Keratinocyte (primary cell): Measurements from ENCODE around the gene TPI1. TPM values are rescaled to one million over a fixed set of nuclear protein-coding genes. Genes with fewer than 3 reads are reported as not detected.

ENCODE experiments used
- DNase-seq: peaks from one replicate; pipeline ENCODE4 v3.0.0-alpha.2; 2011; ENCODE audit warnings: low read depth, missing footprints, low spot score
- FAIRE-seq: peaks from 2 replicates; lab custom pipeline; 2011; peaks lifted over from hg19 to GRCh38; lab: Jason Lieb, UNC
- H2AFZ ChIP-seq: 2 replicates; pipeline ENCODE4 v1.6.0; 2012; ENCODE audit warnings: low read length, control low read depth, inconsistent platforms; ENCODE audit not compliant: control insufficient read depth
- H3K27ac ChIP-seq: 2 replicates; pipeline ENCODE4 v1.5.1; 2011; ENCODE audit warnings: low read length; ENCODE audit not compliant: control insufficient read depth, insufficient read depth
- H3K27me3 ChIP-seq: 3 replicates; pipeline ENCODE4 v1.6.0; 2011; ENCODE audit warnings: low read length; ENCODE audit not compliant: control insufficient read depth, insufficient read depth; ENCODE audit errors: extremely low read depth
- H3K36me3 ChIP-seq, 2 experiments: 2 replicates in 1 of 2; 3 replicates in 1 of 2; pipeline ENCODE4 v1.5.1; 2011; ENCODE audit warnings: low read length in 2 of 2, mild to moderate bottlenecking in 1 of 2; ENCODE audit not compliant: control insufficient read depth in 2 of 2, insufficient read depth in 2 of 2; ENCODE audit errors: extremely low read depth in 1 of 2
- H3K4me1 ChIP-seq: 3 replicates; pipeline ENCODE4 v1.5.1; 2011; ENCODE audit warnings: low read length; ENCODE audit not compliant: control insufficient read depth, insufficient read depth; ENCODE audit errors: extremely low read depth
- H3K4me2 ChIP-seq: 3 replicates; pipeline ENCODE4 v1.6.0; 2011; ENCODE audit warnings: low read depth, low read length; ENCODE audit not compliant: control insufficient read depth, insufficient read depth; ENCODE audit errors: extremely low read depth
- H3K4me3 ChIP-seq, 3 experiments: fragments of 200-600 bp in 1 of 3; sonication (generic) in 1 of 3; 2 replicates in 2 of 3; 3 replicates in 1 of 3; pipeline ENCODE4 v1.5.1; 2011 to 2016; ENCODE audit warnings: low read length in 3 of 3, mild to moderate bottlenecking in 3 of 3, control low read depth in 2 of 3, inconsistent platforms in 1 of 3, low read depth in 1 of 3, mixed read lengths in 1 of 3, mixed run types in 1 of 3, moderate library complexity in 1 of 3; ENCODE audit not compliant: control insufficient read depth in 2 of 3, insufficient read depth in 2 of 3; ENCODE audit errors: extremely low read depth in 1 of 3
- H3K79me2 ChIP-seq: 2 replicates; pipeline ENCODE4 v1.6.0; 2012; ENCODE audit warnings: low read length; ENCODE audit not compliant: control insufficient read depth, insufficient read depth
- H3K9ac ChIP-seq: 3 replicates; pipeline ENCODE4 v1.6.0; 2011; ENCODE audit warnings: low read length; ENCODE audit not compliant: control insufficient read depth, insufficient read depth; ENCODE audit errors: extremely low read depth
- H3K9me1 ChIP-seq: 3 replicates; pipeline ENCODE4 v1.6.0; 2011; ENCODE audit warnings: low read length; ENCODE audit not compliant: control insufficient read depth, insufficient read depth; ENCODE audit errors: extremely low read depth
- H3K9me3 ChIP-seq: 2 replicates; pipeline ENCODE4 v1.5.1; 2012; ENCODE audit warnings: low read depth, low read length; ENCODE audit not compliant: control insufficient read depth
- H4K20me1 ChIP-seq: 3 replicates; pipeline ENCODE4 v1.6.0; 2011; ENCODE audit warnings: low read length; ENCODE audit not compliant: control insufficient read depth, insufficient read depth; ENCODE audit errors: extremely low read depth
- EZH2 ChIP-seq: IDR thresholded peaks from one replicate; pipeline ENCODE4 v1.6.1; 2012; ENCODE audit warnings: inconsistent platforms, mild to moderate bottlenecking, low read length, moderate library complexity
- dilution Hi-C: fragments of 300-500 bp; cut with MboI; formaldehyde crosslinking; loops from one replicate; pipeline ENCODE4 v1.7.0; 2020; ENCODE audit warnings: low sequenced_read_pairs; ENCODE audit not compliant: extremely low pct_ligation_motif_present
- polyA plus RNA-seq, 5 experiments: library from polyadenylated mRNA; depleted of rRNA in 3 of 5; stranded (reverse) in 3 of 5; stranded (forward) in 1 of 5; unstranded in 1 of 5; fragments of >200 nt; gene quantifications; 1 replicate in 1 of 5; 2 replicates in 3 of 5; 3 replicates in 1 of 5; pipeline versions ENCODE4 v1.2.1 to v1.2.3, GENCODE V29; 2011 to 2012; ENCODE audit warnings: missing spikeins in 2 of 5, low read depth in 1 of 5, low replicate concordance in 1 of 5
- TF ChIP-seq, protein P1 (sequence below), 3 experiments: IDR thresholded peaks in 1 of 3; conservative IDR thresholded peaks in 1 of 3; optimal IDR thresholded peaks in 1 of 3; 2 replicates in 2 of 3; 3 replicates in 1 of 3; pipeline versions ENCODE3 to v1.5.1; 2011; ENCODE audit warnings: low read length in 3 of 3, mild to moderate bottlenecking in 3 of 3, moderate library complexity in 2 of 3, control low read depth in 1 of 3, inconsistent platforms in 1 of 3; ENCODE audit not compliant: insufficient read depth in 2 of 3; ENCODE audit errors: extremely low read depth in 1 of 3

The TPI1 gene
- polyA plus RNA-seq, 1 donor (not counting 4 experiments of a cell fraction or from before 2014, with no cell fraction given): 1,551 TPM

DNA sequence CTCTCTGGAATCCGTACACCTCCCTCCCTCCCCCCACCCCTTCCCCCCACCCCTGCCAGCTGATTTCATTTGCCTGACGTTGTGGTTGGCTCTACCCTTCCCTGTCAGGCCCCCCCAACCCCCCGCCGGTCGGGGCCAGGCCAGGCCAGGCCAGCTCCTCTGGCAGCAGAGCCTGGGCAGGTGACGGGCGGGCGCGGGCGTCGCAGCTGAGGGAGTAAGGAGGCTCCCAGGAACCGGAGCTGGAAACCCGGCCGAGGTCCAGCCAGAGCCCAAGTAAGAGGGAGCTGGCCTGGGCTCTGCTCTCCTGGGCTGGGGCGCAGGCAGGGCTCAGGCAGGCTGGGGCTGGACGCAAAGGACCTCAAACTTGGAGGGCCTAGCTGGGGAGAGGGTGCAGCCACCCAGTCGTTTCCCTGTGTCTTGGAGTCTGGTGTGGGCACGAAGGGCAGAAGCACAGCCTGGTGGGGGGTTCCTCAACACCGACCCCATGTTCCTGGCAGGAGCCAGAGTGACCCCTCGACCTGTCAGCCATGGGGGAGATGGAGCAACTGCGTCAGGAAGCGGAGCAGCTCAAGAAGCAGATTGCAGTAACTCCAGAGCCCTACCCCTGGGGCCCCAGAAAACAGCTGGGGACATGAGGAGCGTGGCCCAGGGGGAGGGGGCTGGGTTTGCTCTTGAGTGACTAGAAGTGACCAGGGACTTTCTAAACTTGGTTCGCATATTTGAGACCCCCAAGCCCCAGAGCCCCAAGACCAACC lies 26.4 kb upstream of the TPI1 start, which contains the start of gene GNB3:
Gene GNB3 (plus strand): TSS at position 165 of the 755 bp plus-strand sequence. CDS start 363 bp downstream, at position 528.
- Histone ChIP-seq H3K9ac (no peak within 1 kb of the TSS), H3K27ac (no peak within 1 kb of the TSS), H3K4me2 (no peak within 1 kb of the TSS), H4K20me1 (peaks cover 2% of the 10 kb centered on the region), H3K27me3 (no peaks in the 10 kb centered on the region), H2AFZ (no peak within 1 kb of the TSS), H3K79me2 (no peaks in the 10 kb centered on the region), H3K36me3 (peaks cover 0 to 4% of the 10 kb centered on the region in 2 experiments), H3K4me1 (no peaks in the 10 kb centered on the region), H3K4me3 (no peak within 1 kb of the TSS), H3K9me3 (no peaks in the 10 kb centered on the region), H3K9me1 (no peaks in the 10 kb centered on the region)
- dilution Hi-C loops: no loop called here
- FAIRE-seq: no peak
- TF ChIP-seq, protein P1, sequence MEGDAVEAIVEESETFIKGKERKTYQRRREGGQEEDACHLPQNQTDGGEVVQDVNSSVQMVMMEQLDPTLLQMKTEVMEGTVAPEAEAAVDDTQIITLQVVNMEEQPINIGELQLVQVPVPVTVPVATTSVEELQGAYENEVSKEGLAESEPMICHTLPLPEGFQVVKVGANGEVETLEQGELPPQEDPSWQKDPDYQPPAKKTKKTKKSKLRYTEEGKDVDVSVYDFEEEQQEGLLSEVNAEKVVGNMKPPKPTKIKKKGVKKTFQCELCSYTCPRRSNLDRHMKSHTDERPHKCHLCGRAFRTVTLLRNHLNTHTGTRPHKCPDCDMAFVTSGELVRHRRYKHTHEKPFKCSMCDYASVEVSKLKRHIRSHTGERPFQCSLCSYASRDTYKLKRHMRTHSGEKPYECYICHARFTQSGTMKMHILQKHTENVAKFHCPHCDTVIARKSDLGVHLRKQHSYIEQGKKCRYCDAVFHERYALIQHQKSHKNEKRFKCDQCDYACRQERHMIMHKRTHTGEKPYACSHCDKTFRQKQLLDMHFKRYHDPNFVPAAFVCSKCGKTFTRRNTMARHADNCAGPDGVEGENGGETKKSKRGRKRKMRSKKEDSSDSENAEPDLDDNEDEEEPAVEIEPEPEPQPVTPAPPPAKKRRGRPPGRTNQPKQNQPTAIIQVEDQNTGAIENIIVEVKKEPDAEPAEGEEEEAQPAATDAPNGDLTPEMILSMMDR (optimal IDR thresholded peaks at IDR 0.05 in 1 of 3, IDR thresholded peaks at IDR 0.05 in 1 of 3, conservative IDR thresholded peaks at IDR 0.05 in 1 of 3; ENCODE audit: extremely low read depth in 1 of 3, insufficient read depth in 2 of 3, low read length in 3 of 3): no peak
- TF ChIP-seq EZH2: no peak
- no peak for DNase-seq

DNA sequence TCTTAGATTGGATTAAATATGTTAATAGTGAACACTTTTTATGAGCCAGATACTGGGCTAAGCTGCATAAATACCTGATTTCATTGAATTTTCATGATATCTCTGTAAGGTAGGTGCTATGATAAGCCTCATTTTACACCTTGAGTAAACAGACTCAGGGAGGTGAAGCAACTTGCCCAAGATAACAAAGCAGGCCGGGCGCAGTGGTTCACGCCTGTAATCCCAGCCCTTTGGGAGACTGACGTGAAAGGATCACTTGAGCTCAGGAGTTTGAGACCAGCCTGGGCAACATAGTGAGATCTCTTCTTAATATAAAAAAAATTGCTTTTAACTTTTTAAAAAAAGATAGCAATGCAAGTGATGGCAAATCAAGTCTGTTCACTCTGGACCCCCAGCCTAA lies 25.3 kb upstream of the TPI1 start:
- Histone ChIP-seq H3K27me3 (no peaks in the 10 kb centered on the region), H3K36me3 (peaks cover 6 to 7% of the 10 kb centered on the region in 2 experiments), H3K79me2 (no peaks in the 10 kb centered on the region), H3K9ac (no peak overlapping the region), H3K4me1 (no peaks in the 10 kb centered on the region), H2AFZ (no peak overlapping the region), H3K27ac (no peak overlapping the region), H3K4me3 (no peak overlapping the region), H4K20me1 (peaks cover 2% of the 10 kb centered on the region), H3K9me1 (no peaks in the 10 kb centered on the region), H3K9me3 (no peaks in the 10 kb centered on the region), H3K4me2 (no peak overlapping the region)
- TF ChIP-seq, protein P1 (optimal IDR thresholded peaks at IDR 0.05 in 1 of 3, IDR thresholded peaks at IDR 0.05 in 1 of 3, conservative IDR thresholded peaks at IDR 0.05 in 1 of 3; ENCODE audit: extremely low read depth in 1 of 3, insufficient read depth in 2 of 3, low read length in 3 of 3): no peak
- no peak for TF ChIP-seq EZH2
- dilution Hi-C loops: no loop called here
- FAIRE-seq (no peak), DNase-seq (no peak)
